ENCODE data around the gene CHAD.
"Not testable (repeated sequence)": the region's sequence is repeated elsewhere in the genome, so short reads cannot be mapped to it uniquely, and the experiment has no call there.

The CHAD gene

DNA sequence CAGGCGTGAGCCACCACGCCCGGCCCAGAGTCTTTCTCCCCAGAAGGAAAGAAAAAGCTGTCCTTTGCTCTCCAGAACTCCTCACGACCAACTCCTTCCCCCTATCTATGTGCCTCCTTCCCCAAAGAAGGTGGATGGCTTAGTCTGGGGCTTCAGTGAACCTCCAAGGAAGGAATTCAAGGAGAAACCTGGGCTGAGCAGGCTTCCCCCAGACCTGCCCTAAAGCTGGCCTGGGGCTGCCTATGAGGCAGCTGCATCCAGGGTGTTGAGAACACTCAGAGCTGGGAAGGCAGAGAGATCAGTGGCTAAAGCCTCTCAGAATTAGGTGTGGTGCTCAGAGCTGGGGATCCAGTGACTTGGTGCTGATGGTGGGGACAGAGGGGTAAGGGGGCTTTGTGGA lies 38.9 kb downstream of the CHAD start:
- DNase-seq, result no peak

DNA sequence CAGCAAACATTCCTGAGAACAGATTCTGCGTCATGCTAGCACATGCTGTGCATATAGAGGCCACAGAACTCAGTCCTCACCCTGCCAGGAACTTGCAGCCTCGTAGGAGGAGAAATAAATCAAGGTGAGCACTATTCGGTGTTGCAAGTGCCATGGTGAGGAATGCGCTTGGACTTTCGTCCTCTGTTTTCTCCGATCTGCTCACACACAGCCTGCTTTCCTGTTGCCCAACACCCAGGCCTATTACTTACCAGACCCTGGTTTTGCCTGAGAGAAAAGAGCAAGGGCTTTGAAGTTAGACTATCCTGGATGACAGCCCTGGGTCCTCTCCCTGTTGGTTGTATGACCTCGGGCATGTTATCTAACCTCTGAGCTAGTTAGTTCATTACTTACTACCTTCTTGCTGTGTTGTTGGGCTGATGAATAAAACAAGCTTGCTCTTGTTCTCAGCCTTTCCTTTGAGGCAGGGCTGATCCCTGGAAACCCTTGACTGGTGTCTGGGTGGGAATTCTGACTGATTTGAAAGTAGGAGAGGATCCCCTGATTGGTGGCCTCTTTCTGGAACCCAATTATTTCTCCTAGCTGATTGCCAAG lies 39.8 kb downstream of the CHAD start:
- DNase-seq, result no peak

DNA sequence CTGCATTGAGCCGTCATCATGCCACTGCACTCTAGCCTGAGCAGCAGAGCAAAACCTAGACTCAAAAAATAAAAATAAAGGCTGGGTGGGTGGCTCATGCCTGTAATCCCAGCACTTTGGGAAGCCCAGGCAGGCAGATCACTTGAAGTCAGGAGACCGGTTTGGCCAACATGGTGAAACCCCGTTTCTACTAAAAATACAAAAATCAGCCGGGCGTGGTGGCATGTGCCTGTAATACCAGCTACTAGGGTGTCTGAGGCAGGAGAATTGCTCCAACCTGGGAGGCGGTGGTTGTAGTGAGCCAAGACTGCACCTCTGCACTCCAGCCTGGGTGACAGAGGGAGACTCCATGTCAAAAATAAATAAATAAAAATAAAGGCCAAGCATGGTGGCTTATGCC lies 40.6 kb downstream of the CHAD start:
- DNase-seq, result not testable (repeated sequence)

DNA sequence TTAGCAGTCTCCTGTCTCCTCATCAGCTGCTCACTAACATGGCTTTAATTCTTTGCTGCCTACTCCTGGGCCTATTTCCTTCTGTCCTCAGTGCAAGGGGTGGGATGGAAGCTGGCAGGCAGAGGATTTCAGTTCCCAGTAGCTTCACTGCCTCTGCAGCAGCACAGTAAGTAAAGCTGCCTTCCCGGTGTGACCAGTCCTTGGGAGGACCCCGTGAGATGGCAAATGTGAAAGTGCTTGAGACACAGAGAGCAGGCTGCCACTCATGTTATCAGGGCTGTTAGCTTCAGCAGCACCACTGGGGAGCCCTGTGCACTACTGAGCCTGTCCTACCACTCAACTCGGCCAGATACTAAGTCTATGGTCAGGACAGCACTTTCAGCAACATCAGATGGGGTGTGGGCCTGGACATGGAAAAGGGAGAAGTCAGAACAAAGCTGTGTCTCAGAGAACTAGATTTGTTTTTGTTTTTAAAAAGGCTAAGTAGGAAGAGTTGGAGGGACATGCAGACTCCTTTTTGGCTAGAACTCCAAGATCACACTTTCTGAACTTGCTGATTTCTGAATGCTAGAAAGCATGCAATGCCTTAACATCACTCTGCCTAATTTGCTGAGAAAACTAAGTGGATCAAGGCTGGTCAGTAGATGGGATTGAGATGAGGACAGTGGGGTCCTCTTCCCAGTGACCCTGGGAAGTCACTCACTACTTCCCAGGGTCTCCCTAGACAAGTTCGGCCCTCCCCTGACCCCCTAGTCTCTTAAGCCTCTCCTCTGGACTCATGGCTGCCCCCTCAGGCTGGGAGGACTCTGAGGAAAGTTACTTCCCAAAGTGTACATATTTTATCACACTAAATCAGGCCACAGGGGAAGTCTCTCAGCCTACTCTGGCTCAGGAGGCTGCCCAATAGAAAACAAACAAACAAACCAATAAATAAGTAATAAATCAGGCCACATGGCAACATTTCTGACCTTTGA lies 41.6 kb downstream of the CHAD start:
- DNase-seq, result peak in 5 of 51 donors; percentile 1 to 15 (median 7)

DNA sequence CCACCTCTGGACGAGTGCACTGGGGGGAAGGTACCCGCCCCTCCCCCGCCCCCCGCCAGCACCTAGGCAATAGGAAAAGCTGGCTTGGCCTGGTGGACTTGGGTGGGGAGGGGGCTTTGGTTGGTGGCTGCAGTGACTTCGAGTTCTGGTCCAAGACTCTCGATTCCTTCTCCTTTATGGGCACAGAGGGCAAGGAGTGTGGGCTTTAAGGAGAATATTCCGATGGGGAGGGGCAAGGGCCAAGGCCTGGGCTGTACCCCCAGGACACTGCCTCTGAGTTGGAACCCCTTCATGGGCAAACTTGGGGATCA lies 42.3 kb downstream of the CHAD start:
- DNase-seq, result peak in 3 of 51 donors; percentile 20 to 31 (median 25)

DNA sequence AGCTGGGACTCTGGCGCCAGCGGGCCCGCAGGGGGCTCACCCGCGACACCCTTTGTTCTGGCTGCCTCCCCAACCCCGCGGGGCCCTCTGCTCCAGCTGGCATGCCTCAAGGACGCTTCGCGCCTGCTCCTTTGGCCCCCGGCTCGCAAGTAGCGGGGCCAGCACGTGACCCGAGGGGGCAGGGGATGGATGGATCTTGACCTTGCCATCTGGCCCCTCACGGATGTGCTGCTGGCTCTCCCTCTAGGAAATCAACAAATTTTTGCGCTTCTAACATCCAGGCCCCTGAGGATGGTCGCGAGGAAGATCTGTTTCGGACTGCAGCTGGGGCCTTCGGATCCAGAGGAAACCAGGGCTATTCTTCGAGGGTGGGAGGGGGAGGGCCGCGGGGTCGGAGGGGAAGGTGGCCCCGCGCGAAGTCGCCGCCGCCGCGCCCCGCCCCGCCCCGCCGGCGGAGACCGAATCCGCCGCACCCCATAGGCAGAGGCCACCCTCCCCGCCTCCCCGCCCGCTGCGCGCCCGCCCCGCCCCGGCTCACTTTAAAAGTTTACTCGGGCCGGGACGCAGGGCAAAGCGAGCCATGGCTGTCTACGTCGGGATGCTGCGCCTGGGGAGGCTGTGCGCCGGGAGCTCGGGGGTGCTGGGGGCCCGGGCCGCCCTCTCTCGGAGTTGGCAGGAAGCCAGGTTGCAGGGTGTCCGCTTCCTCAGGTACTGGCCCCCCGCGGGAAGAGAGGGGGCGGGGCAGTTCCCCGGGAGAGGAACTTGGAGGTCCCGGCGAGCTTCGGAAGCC lies 42.8 kb downstream of the CHAD start, which contains the start of gene ACSF2:
ACSF2 (plus strand) TSS at position 537 of the 790 bp plus-strand sequence; CDS start at position 581, 44 bp downstream.
- DNase-seq, result peak in 29 of 51 donors; percentile 3 to 60 (median 26)

DNA sequence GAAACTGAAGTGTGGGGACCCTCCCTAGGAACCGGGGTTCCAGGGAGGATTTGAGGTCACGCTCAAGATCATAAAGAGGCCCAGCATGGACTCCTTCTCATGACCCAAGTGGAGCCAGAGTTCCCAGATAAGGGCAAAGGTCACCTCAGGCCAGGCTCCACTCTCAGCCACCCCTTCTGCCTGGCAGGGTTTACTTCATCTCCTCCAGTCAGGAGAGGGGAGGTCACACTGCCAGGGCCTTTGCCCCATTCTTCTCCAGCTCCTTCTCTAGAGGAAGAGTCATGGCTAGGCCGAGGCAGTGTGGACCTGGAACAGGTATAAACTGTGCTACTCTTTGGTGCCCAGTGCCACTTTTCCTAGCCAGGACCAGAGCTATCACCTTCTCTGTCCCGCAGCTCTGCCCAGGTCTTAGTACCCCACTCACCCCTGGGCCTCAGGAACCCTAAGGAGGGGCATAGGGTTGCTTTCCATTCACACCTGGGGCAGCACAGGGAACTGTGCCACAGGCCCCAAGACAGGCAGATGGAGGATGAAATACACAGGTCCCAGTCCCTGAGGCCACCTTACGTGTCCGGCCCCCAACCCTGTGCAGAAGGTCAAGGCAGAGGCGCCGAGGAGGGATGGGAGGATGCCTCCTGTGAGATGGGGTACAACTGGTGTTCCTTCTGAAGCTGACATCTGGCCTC lies 43.5 kb downstream of the CHAD start:
- DNase-seq, result peak in 1 of 51 donors; percentile 16

DNA sequence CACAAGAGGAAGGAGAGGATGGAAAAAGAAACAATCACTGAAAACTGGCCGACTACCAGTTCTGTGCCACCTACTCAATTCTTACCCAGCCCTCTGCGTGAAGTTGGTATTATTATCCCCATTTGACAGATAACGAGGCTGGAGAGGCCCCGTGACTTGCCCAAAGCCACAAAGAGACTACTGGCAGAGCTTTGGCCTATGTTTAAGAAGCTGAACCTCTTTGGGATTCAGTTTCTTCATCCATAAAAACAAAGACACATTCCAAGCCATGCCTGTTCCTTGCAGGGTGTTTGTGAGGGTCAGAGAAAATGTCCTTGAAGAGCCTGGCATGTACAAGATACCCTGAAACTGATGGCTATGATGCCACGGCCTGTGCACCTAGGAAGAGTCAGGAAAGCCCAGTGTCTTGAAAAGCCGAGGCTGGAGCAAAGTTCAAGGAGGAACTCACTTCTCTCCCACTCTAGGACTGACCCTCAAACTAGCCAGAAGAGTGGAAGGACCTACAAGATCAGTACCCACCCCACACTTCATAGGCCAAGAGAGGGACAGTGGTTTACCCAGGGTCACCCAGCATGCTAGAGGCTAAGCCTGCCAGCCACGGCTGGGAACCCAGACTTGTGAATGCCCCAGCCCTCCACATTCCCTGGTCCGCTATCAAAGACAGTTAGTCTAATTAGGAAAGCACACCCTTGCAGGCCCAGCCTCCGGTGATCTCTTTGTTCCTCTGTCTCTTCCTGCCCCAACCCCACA lies 44.3 kb downstream of the CHAD start:
- DNase-seq, result no peak

DNA sequence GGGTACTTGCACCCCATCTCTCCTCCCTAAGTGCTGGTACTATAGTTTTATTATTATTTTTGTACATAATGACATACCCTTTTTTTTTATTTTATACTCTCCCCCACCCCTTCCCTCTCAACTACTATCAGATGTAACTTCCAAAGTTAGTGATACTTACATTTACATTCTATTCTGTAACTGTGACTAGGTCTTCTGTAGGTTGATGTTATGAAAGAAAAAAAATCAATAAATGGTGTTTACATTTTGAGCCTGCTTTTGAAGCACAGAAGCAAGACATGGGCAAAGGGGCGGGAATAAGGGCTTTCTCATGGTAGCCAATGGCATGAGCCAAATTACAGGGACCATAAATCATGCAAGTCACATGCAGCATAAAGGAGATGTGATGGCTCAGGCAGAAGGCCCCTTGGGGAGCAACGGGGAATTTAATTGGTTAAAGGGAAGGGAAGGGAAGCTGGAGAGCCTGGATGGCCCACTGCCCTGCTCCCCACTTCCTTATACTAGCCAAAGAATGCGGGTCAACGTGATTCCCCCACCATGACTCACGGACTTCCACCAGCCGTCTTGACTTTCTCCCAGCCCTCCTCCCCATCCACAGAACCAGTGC lies 45.0 kb downstream of the CHAD start:
- DNase-seq, result peak in 1 of 51 donors; percentile 6

DNA sequence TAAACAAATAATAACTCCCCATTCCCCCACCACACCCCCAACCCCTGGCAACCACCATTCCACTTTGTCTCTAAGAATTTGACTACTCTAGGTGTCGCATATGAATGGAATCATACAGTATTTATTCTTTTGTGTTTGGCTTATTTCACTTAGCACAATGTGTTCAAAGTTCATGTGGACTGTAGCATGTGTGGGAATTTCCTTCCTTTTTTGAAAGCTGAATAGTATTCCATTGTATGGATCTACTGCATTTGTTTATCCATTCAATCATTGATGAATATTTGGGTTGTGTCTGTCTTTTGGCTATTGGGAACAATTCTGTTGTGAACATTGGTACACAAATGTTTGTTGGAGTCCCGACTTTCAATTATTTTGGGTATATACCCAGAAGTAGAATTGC lies 45.9 kb downstream of the CHAD start:
- no peak for DNase-seq

DNA sequence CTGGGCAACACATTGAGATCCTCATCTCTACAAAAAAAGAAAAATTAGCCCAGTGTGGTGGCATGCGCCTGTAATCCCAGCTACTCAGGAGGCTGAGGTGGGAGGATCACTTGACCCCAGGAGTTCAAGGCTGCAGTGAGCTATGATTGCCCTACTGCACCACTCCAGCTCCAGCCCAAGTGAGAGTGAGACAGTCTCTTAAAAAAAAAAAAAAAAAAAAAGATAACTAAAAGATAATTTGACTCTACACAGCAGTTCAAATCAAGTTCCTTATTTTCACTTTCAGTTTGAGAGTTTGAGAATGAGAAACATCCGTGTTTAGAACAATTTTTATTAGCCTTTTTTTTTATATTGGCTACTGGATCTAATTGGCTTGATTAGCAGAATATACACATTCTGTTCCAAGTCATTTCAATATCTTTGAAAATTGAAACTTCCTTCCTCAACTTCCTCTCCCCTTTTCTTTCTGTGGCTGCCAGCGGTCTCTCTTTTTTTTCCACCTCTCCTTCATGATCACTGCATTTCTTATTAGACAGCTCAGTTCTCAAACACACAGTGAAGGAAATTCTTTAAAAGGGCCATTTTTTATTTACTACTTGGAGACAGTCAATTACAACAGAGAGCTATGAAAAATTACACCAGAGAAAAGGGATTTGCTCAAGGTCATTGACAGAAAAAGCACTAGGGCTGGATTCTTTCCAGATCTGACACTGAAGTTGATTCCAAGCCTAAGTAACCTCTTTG lies 47.2 kb downstream of the CHAD start:
- no peak for DNase-seq

DNA sequence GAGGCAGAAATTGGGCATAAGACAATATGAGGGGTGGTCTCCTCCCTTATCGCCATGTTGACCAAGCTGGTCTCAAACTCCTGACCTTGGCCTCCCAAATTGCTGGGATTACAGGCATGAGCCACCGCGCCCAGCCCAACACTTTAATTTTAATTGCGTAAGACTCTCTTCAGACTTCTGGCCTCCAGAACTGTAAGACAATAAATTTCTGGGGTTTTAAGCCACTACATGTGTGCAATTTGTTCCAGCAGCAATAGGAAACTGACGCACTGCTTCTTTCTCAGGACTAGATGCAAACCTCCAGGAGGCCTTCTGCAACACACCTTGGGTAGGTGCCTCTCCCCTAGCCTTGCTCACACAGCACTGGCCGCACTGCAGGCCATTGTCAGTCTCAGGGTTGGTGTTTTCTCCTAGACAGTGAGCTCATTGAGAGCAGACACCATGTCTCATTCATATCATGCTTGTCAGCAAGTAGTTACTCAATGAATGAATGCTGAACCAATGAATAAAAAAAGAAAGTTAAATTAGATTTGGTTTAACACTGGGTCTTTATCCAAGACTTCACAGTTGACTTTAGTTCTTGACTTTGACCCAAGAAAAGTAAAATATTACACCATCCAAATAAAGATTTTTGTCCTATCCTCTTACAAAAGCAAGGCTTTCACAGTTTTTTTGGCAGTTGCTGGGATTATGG lies 48.1 kb downstream of the CHAD start:
- DNase-seq, result no peak

DNA sequence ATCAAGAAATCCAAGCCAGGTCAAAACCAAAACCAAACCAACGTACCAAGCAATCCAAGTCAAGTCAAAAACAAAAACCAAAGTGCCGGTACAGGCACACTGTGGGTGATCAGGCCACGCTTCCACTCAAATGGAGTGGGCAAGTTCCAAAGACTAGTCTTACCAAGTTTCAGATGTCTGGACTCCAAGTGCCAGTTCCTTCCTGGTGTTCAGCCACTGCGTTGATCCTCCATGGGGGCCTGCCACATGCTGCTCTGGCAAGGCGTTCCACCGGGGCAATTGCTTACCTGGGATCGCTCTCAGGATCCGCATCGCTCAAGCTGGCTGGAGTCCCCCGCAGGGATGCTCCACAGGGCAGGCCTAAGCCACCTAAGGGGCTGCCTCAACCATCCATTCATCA lies 49.1 kb downstream of the CHAD start:
- DNase-seq, result not testable (repeated sequence)

DNA sequence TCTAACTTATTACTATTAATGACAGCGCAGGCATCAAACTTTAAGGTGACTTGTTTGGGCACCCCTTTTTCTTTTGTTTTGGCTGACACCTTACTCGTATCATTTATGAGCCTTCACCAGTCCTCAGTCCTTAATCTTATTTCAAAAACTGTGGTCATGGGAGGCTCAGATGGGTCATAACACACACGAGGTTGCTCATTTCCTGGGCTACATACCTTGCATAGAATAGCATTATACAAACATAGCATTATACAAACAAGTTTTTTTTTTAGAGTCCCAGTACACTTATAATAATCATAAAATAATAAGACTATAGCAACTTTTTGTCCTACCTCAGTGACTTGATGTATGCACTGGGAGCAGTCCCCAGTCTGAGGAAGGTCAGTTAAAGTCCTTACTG lies 53.9 kb downstream of the CHAD start:
- no peak for DNase-seq
